ENCODE measurements around the gene OR8B3. TPM values are rescaled to one million over a fixed set of nuclear protein-coding genes. Genes with fewer than 3 reads are reported as not detected.
"Not testable (repeated sequence)": the region's sequence is repeated elsewhere in the genome, so short reads cannot be mapped to it uniquely, and the experiment has no call there.

OR8B3 gene
- total and polyA plus RNA-seq, 2 donors (not counting 3 experiments of a cell fraction or from before 2014, with no cell fraction given), result not detected

- H3K4me1 ChIP-seq (ENCODE audit: control insufficient read depth, extremely low read depth, insufficient read depth, low read length), result no peaks in the 10 kb centered on the region
- no peaks in the 10 kb centered on the region for H3K79me2 ChIP-seq (ENCODE audit: control insufficient read depth, insufficient read depth, low read length)
- H3K27me3 ChIP-seq (ENCODE audit: control insufficient read depth in 2 of 2, insufficient read depth in 2 of 2, low read length in 2 of 2), result peaks cover 6 to 20% of the 10 kb centered on the region in 2 experiments
- no peaks in the 10 kb centered on the region for H3K36me3 ChIP-seq (ENCODE audit: control insufficient read depth in 2 of 2, extremely low read depth in 1 of 2, insufficient read depth in 2 of 2, low read length in 2 of 2)
- BruUV-seq (replicated peaks), result no TSS peak
- CTCF ChIA-PET, result interaction anchor here (1.0 to 1.1 kb wide), 3 partner anchors 9 to 222 kb away, joined by 3 read pairs; no protein-coding TSS in a partner anchor
- no peak overlapping the region for H3K27ac ChIP-seq (ENCODE audit: insufficient read depth, low read depth, low read length)
- no peaks in the 10 kb centered on the region for H3K9me3 ChIP-seq (replicated peaks; ENCODE audit: control insufficient read depth, insufficient read depth, low read length)
- no peak for DNase-seq (ENCODE audit: low read depth, low spot score)
- FAIRE-seq, result no peak
- intact Hi-C loops (cut with micrococcal nuclease), result no loop called here
- H2AFZ ChIP-seq (ENCODE audit: low read depth, low read length), result no peak overlapping the region
- H3K9ac ChIP-seq (replicated peaks; ENCODE audit: extremely low read depth, insufficient read depth, low read length), result no peak overlapping the region
- POLR2A ChIA-PET, result no interaction called here
- TF ChIP-seq GATA2 (IDR thresholded peaks at IDR 0.05; ENCODE audit: insufficient read depth, insufficient read length, low read depth, low read length), result no peak
- TF ChIP-seq EZH2 (IDR thresholded peaks at IDR 0.05; ENCODE audit: borderline replicate concordance, low read depth, low read length, severe bottlenecking), result no peak
- no peak for TF ChIP-seq POLR2AphosphoS5 (IDR thresholded peaks at IDR 0.05; ENCODE audit: insufficient read depth, low read depth, low read length)
- TF ChIP-seq POLR2A (IDR thresholded peaks at IDR 0.05; ENCODE audit: low read depth, low read length), result no peak
- no peak for TF ChIP-seq MYC (IDR thresholded peaks at IDR 0.05; ENCODE audit: low read depth, low read length)
- TF ChIP-seq FOS (IDR thresholded peaks at IDR 0.05; ENCODE audit: borderline replicate concordance, insufficient read depth, low read length), result no peak
- no peak for TF ChIP-seq CTCF (IDR thresholded peaks at IDR 0.05; ENCODE audit: extremely low read depth in 1 of 2, insufficient read depth in 1 of 2, low read depth in 1 of 2, low read length in 2 of 2)
- TF ChIP-seq MAX (IDR thresholded peaks at IDR 0.05; ENCODE audit: insufficient read depth, insufficient read length), result no peak
- no peak for TF ChIP-seq JUN (IDR thresholded peaks at IDR 0.05; ENCODE audit: borderline replicate concordance, insufficient read depth, insufficient read length, low read depth)
- no peaks in the 10 kb centered on the region for H3K9me1 ChIP-seq (replicated peaks; ENCODE audit: control insufficient read depth, extremely low read depth, insufficient read depth, low read length)
- no peaks in the 10 kb centered on the region for H4K20me1 ChIP-seq (replicated peaks; ENCODE audit: control insufficient read depth, extremely low read depth, insufficient read depth, low read length)
- dilution Hi-C loops (cut with MboI; ENCODE audit: extremely low pct_ligation_motif_present, low sequenced_read_pairs), result no loop called here
- H3K4me2 ChIP-seq (ENCODE audit: insufficient read depth, low read length), result no peak overlapping the region
- H3K4me3 ChIP-seq (replicated peaks in 1 of 3; ENCODE audit: insufficient read depth in 1 of 3, low read depth in 1 of 3, low read length in 3 of 3), result no peak overlapping the region
Observed at GRCh38 chr11:124405581-124405980, 6.8 kb upstream of the OR8B3 start.

GRCh38 chr11:124403186-124403585 is 4.4 kb upstream of the OR8B3 start:
- BruUV-seq (replicated peaks); H4K20me1 ChIP-seq (replicated peaks; ENCODE audit: control insufficient read depth, extremely low read depth, insufficient read depth, low read length); H3K79me2 ChIP-seq (ENCODE audit: control insufficient read depth, insufficient read depth, low read length); H3K36me3 ChIP-seq (ENCODE audit: control insufficient read depth in 2 of 2, extremely low read depth in 1 of 2, insufficient read depth in 2 of 2, low read length in 2 of 2); H3K4me2 ChIP-seq (ENCODE audit: insufficient read depth, low read length); POLR2A ChIA-PET; DNase-seq (ENCODE audit: low read depth, low spot score); H3K9me1 ChIP-seq (replicated peaks; ENCODE audit: control insufficient read depth, extremely low read depth, insufficient read depth, low read length); H3K4me3 ChIP-seq (replicated peaks in 1 of 3; ENCODE audit: insufficient read depth in 1 of 3, low read depth in 1 of 3, low read length in 3 of 3); H2AFZ ChIP-seq (ENCODE audit: low read depth, low read length); H3K9ac ChIP-seq (replicated peaks; ENCODE audit: extremely low read depth, insufficient read depth, low read length); H3K9me3 ChIP-seq (replicated peaks; ENCODE audit: control insufficient read depth, insufficient read depth, low read length); FAIRE-seq; H3K4me1 ChIP-seq (ENCODE audit: control insufficient read depth, extremely low read depth, insufficient read depth, low read length); H3K27ac ChIP-seq (ENCODE audit: insufficient read depth, low read depth, low read length); dilution Hi-C loops (cut with MboI; ENCODE audit: extremely low pct_ligation_motif_present, low sequenced_read_pairs): not testable (repeated sequence)
- CTCF ChIA-PET, result interaction anchor here (0.6 to 2.8 kb wide), 6 partner anchors 13 to 473 kb away, joined by 3 to 15 read pairs (median 4); no protein-coding TSS in a partner anchor
- intact Hi-C loops (cut with micrococcal nuclease), result loop anchor here (2.0 to 5.0 kb wide), 2 partner anchors 332 to 434 kb away; no protein-coding TSS in a partner anchor
- H3K27me3 ChIP-seq (ENCODE audit: control insufficient read depth in 2 of 2, insufficient read depth in 2 of 2, low read length in 2 of 2), result peaks cover 2 to 15% of the 10 kb centered on the region in 2 experiments

Measured in endothelial cell of umbilical vein (primary cell).